Ovary (tissue), 3 donors: Measurements from ENCODE around the gene LGALS3BP.
A peak's percentile ranks its signal among the peaks of the same experiment; 100 is the strongest.

Source experiments
- EP300 ChIP-seq: sonication (generic); formaldehyde crosslinking; IDR thresholded peaks from one replicate; pipeline ENCODE4 v1.6.1; 2017; ENCODE audit warnings: antibody characterized with exemption
- POLR2A ChIP-seq: fragments of 450-650 bp; IDR thresholded peaks from one replicate; pipeline ENCODE4 v1.6.1; 2017; ENCODE audit warnings: antibody characterized with exemption, mild to moderate bottlenecking, moderate library complexity
- TF ChIP-seq, protein P1 (sequence below), 3 donors: fragments of 450-650 bp in 2 of 3; fragments of 200-600 bp in 1 of 3; IDR thresholded peaks; one replicate each; pipeline versions ENCODE4 v1.5.1 to v1.8.0; 2016 to 2022; ENCODE audit warnings: antibody characterized with exemption in 3 of 3, mild to moderate bottlenecking in 1 of 3
- donor health status: DM: no; HTN: no; CAD: no.

- no peak for TF ChIP-seq POLR2A
- TF ChIP-seq, protein P1, sequence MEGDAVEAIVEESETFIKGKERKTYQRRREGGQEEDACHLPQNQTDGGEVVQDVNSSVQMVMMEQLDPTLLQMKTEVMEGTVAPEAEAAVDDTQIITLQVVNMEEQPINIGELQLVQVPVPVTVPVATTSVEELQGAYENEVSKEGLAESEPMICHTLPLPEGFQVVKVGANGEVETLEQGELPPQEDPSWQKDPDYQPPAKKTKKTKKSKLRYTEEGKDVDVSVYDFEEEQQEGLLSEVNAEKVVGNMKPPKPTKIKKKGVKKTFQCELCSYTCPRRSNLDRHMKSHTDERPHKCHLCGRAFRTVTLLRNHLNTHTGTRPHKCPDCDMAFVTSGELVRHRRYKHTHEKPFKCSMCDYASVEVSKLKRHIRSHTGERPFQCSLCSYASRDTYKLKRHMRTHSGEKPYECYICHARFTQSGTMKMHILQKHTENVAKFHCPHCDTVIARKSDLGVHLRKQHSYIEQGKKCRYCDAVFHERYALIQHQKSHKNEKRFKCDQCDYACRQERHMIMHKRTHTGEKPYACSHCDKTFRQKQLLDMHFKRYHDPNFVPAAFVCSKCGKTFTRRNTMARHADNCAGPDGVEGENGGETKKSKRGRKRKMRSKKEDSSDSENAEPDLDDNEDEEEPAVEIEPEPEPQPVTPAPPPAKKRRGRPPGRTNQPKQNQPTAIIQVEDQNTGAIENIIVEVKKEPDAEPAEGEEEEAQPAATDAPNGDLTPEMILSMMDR (IDR thresholded peaks at IDR 0.05), result peak in 2 of 3 donors; percentile 39 to 40
- no peak for TF ChIP-seq EP300
Measured at GRCh38 chr17:78986048-78986648, 6.4 kb upstream of the LGALS3BP start.
